HepG2 (cell line): ENCODE measurements around the gene IFI35. TPM values are rescaled to one million over a fixed set of nuclear protein-coding genes. Genes with fewer than 3 reads are reported as not detected.
A peak's percentile ranks its signal among the peaks of the same experiment; 100 is the strongest.

ENCODE experiments used
- AGO1 ChIP-seq: fragments of 200-400 bp; formaldehyde crosslinking; IDR thresholded peaks from 2 replicates; pipeline ENCODE4 v1.6.1; 2017; ENCODE audit warnings: mild to moderate bottlenecking, low read depth, low read length, moderate library complexity; ENCODE audit not compliant: poor library complexity, severe bottlenecking
- DMAP1 ChIP-seq: IDR thresholded peaks from 2 replicates; pipeline ENCODE4 v1.6.1; 2016
- HNF4G ChIP-seq, 2 experiments: sonication (generic) in 1 of 2; formaldehyde crosslinking in 1 of 2; IDR thresholded peaks; 2 replicates each; pipeline versions ENCODE4 v1.4.0 to v1.6.1; 2011 to 2020; ENCODE audit warnings: borderline replicate concordance in 2 of 2, low read depth in 2 of 2, mild to moderate bottlenecking in 2 of 2, low read length in 1 of 2, missing genetic modification reagents in 1 of 2, moderate library complexity in 1 of 2
- KLF9 ChIP-seq: IDR thresholded peaks from 2 replicates; pipeline ENCODE4 v1.6.1; 2016; ENCODE audit warnings: low read depth
- KMT2A ChIP-seq: sonication (generic); formaldehyde crosslinking; IDR thresholded peaks from 2 replicates; pipeline ENCODE4 v1.4.0; 2020; ENCODE audit warnings: missing genetic modification reagents
- MAZ ChIP-seq, 2 experiments: sonication (generic) in 1 of 2; formaldehyde crosslinking in 1 of 2; IDR thresholded peaks; 2 replicates each; pipeline versions ENCODE4 v1.5.0 to v1.6.1; 2012 to 2020; ENCODE audit warnings: low read depth in 2 of 2, mild to moderate bottlenecking in 2 of 2, borderline replicate concordance in 1 of 2, improper control_type of control experiment in 1 of 2, low read length in 1 of 2, missing genetic modification reagents in 1 of 2, moderate library complexity in 1 of 2
- MBNL3 ChIP-seq: fragments of 250-450 bp; sonication (Bioruptor Pico); conservative IDR thresholded peaks from 2 replicates; pipeline ENCODE4 v1.8.0; 2022; ENCODE audit warnings: mild to moderate bottlenecking, inconsistent platforms
- MED8 ChIP-seq: sonication (generic); formaldehyde crosslinking; IDR thresholded peaks from 2 replicates; pipeline ENCODE4 v1.8.1; 2023; ENCODE audit warnings: mild to moderate bottlenecking, missing genetic modification reagents; ENCODE audit not compliant: insufficient replicate concordance
- POLR2G ChIP-seq: fragments of 200-400 bp; formaldehyde crosslinking; IDR thresholded peaks from 2 replicates; pipeline ENCODE4 v1.6.1; 2018; ENCODE audit warnings: mild to moderate bottlenecking, low read depth, low read length, moderate library complexity
- SIN3A ChIP-seq: IDR thresholded peaks from 2 replicates; pipeline ENCODE4 v1.6.1; 2011; ENCODE audit warnings: low read depth, mild to moderate bottlenecking, control low read depth, low read length, borderline replicate concordance
- TAF1 ChIP-seq: sonication (generic); formaldehyde crosslinking; IDR thresholded peaks from 2 replicates; pipeline ENCODE4 v1.4.0; 2020; ENCODE audit warnings: missing genetic modification reagents
- ZC3H13 ChIP-seq: sonication (generic); formaldehyde crosslinking; IDR thresholded peaks from 2 replicates; pipeline ENCODE4 v1.8.1; 2023; ENCODE audit warnings: mild to moderate bottlenecking, missing genetic modification reagents, moderate library complexity
- ZNF251 ChIP-seq: sonication (generic); formaldehyde crosslinking; IDR thresholded peaks from 2 replicates; pipeline ENCODE4 v1.9.0; 2021; ENCODE audit warnings: mild to moderate bottlenecking, missing genetic modification reagents
- ZNF253 ChIP-seq: sonication (generic); formaldehyde crosslinking; IDR thresholded peaks from 2 replicates; pipeline ENCODE4 v1.8.0; 2022; ENCODE audit warnings: mild to moderate bottlenecking, missing genetic modification reagents, borderline replicate concordance
- ZNF354B ChIP-seq: sonication (generic); formaldehyde crosslinking; IDR thresholded peaks from 2 replicates; pipeline ENCODE4 v1.8.0; 2022; ENCODE audit warnings: mild to moderate bottlenecking, missing genetic modification reagents
- ZNF614 ChIP-seq: IDR thresholded peaks from 2 replicates; pipeline ENCODE4 v1.6.1; 2018; ENCODE audit warnings: missing biosample characterization, missing genetic modification reagents, inconsistent platforms, borderline replicate concordance
- ZNF619 ChIP-seq: sonication (generic); formaldehyde crosslinking; IDR thresholded peaks from 2 replicates; pipeline ENCODE4 v1.4.0; 2020; ENCODE audit warnings: mild to moderate bottlenecking, missing genetic modification reagents
- ZSCAN12 ChIP-seq: sonication (generic); formaldehyde crosslinking; IDR thresholded peaks from 2 replicates; pipeline ENCODE4 v1.9.0; 2021; ENCODE audit warnings: mild to moderate bottlenecking, missing genetic modification reagents
- ZSCAN20 ChIP-seq: sonication (generic); formaldehyde crosslinking; IDR thresholded peaks from 2 replicates; pipeline ENCODE4 v1.4.0; 2020; ENCODE audit warnings: missing genetic modification reagents, mild to moderate bottlenecking, borderline replicate concordance
- polyA plus RNA-seq, 8 experiments: library from polyadenylated mRNA; depleted of rRNA in 3 of 8; stranded (reverse) in 7 of 8; unstranded in 1 of 8; fragments of >200 nt; fragmentation: Illumina TruSeq in 4 of 8; extraction: Trizol in 4 of 8; gene quantifications; 2 replicates each; pipeline versions ENCODE4 v1.2.1 to v1.2.3, GENCODE V29; 2011 to 2016; ENCODE audit warnings: low read depth in 4 of 8, missing spikeins in 1 of 8, mixed read lengths in 1 of 8; ENCODE audit not compliant: insufficient read depth in 1 of 8
- total RNA-seq, 5 experiments: library from RNA; depleted of rRNA; stranded (reverse); fragments of >200 nt; fragmentation: Illumina TruSeq; extraction: Trizol; gene quantifications; 2 replicates each; pipeline ENCODE4 v1.2.3, GENCODE V29; 2016; ENCODE audit warnings: low read depth in 1 of 5
- TF ChIP-seq, protein P1 (sequence below): sonication (generic); formaldehyde crosslinking; IDR thresholded peaks from 2 replicates; pipeline ENCODE4 v1.4.0; 2020; ENCODE audit warnings: mild to moderate bottlenecking, missing genetic modification reagents
- TF ChIP-seq, protein P2 (sequence below): sonication (generic); formaldehyde crosslinking; IDR thresholded peaks from 2 replicates; pipeline ENCODE4 v1.5.0; 2020; ENCODE audit warnings: mild to moderate bottlenecking, low read depth, missing genetic modification reagents, borderline replicate concordance
- TF ChIP-seq, protein P3 (sequence below): sonication (generic); formaldehyde crosslinking; IDR thresholded peaks from 2 replicates; pipeline ENCODE4 v1.5.0; 2020; ENCODE audit warnings: missing genetic modification reagents

The IFI35 gene
- total and polyA plus RNA-seq, 2 of the 13 experiments (the other 11 are each of a cell fraction or from before 2014, with no cell fraction given) = 28.9 to 38.1 TPM

DNA sequence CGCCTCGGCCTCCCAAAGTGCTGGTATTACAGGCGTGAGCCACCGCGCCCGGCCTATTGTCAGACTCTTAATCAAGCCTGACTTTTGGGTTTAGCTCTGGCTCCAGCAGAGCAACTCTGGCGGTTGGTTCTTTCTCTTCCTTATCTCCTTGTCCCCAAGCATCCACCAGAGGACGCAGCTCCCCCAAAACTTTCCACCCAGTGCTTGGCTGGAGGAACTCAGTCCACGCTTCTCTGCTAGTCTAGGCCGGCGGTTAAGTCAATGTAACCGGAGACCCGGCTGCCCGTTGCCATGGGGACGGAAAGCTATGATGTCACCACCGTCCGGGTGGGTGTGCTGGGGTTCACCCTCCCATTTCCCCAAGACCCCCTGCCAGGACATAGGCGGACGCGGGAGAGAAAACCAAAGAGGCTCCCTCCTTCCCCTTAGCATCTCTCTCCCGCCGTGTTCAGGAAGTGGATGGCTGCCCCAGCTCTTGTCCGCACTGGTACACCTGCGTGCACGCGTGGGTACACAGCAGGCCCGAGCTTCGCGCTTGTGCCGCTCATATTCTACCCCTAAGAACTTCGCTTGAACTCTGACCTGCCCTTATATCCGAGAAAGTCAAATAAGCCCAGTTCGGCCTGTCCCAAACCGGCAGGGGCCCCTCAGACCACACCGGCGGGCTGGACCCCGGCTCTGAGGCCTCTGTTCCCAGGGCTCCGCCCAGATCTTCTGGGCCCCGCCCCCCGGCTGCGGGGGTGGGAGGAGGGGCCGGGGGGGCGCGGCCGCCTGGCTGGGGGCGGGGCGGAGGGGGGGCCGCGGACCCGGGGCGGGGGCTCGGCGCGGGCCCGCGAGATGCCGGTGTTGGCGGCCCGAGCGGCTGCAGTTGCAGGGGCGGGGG lies 18.1 kb downstream of the IFI35 start, which contains the start of gene RND2 (continued):
- no peak for TF ChIP-seq MAZ (IDR thresholded peaks at IDR 0.05; ENCODE audit: borderline replicate concordance, low read depth, low read length)
- peak; percentile 52; the same call in 1 of the 2 replicates for TF ChIP-seq MAZ (CRISPR knock-in tag; IDR thresholded peaks at IDR 0.05; ENCODE audit: low read depth)
- peak; percentile 65; the same call in 1 of the 2 replicates for TF ChIP-seq DMAP1 (CRISPR knock-in tag)
- no peak for TF ChIP-seq AGO1
- no peak for TF ChIP-seq ZNF253
- TF ChIP-seq, protein P1, sequence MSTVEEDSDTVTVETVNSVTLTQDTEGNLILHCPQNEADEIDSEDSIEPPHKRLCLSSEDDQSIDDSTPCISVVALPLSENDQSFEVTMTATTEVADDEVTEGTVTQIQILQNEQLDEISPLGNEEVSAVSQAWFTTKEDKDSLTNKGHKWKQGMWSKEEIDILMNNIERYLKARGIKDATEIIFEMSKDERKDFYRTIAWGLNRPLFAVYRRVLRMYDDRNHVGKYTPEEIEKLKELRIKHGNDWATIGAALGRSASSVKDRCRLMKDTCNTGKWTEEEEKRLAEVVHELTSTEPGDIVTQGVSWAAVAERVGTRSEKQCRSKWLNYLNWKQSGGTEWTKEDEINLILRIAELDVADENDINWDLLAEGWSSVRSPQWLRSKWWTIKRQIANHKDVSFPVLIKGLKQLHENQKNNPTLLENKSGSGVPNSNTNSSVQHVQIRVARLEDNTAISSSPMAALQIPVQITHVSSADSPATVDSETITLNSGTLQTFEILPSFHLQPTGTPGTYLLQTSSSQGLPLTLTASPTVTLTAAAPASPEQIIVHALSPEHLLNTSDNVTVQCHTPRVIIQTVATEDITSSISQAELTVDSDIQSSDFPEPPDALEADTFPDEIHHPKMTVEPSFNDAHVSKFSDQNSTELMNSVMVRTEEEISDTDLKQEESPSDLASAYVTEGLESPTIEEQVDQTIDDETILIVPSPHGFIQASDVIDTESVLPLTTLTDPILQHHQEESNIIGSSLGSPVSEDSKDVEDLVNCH (CRISPR knock-in tag) = no peak
- no peak for TF ChIP-seq ZSCAN20 (CRISPR knock-in tag)
- no peak for TF ChIP-seq ZNF354B (CRISPR knock-in tag)
- TF ChIP-seq KLF9 (CRISPR knock-in tag) = 0 out of 2 replicates have a peak, but pooled peaks have one; percentile 72
- TF ChIP-seq ZC3H13 (CRISPR knock-in tag) = no peak
- peak; percentile 89; the same call in 1 of the 2 replicates for TF ChIP-seq ZNF619
- TF ChIP-seq POLR2G = no peak
- no peak for TF ChIP-seq TAF1 (CRISPR knock-in tag)
- no peak for TF ChIP-seq MBNL3 (CRISPR knock-in tag)
- TF ChIP-seq ZNF614 (CRISPR knock-in tag) = peak; percentile 30; the same call in 1 of the 2 replicates
- TF ChIP-seq ZNF251 (CRISPR knock-in tag) = no peak
- TF ChIP-seq, protein P2, sequence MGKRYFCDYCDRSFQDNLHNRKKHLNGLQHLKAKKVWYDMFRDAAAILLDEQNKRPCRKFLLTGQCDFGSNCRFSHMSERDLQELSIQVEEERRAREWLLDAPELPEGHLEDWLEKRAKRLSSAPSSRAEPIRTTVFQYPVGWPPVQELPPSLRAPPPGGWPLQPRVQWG (CRISPR knock-in tag) = no peak
- TF ChIP-seq, protein P3, sequence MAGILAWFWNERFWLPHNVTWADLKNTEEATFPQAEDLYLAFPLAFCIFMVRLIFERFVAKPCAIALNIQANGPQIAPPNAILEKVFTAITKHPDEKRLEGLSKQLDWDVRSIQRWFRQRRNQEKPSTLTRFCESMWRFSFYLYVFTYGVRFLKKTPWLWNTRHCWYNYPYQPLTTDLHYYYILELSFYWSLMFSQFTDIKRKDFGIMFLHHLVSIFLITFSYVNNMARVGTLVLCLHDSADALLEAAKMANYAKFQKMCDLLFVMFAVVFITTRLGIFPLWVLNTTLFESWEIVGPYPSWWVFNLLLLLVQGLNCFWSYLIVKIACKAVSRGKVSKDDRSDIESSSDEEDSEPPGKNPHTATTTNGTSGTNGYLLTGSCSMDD (CRISPR knock-in tag) = no peak
- TF ChIP-seq SIN3A = peak; percentile 92; the same call in 1 of the 2 replicates
- TF ChIP-seq HNF4G (IDR thresholded peaks at IDR 0.05; ENCODE audit: borderline replicate concordance, low read depth, low read length) = peak; percentile 37; the same call in 1 of the 2 replicates
- TF ChIP-seq HNF4G (CRISPR knock-in tag; IDR thresholded peaks at IDR 0.05; ENCODE audit: borderline replicate concordance, low read depth) = 0 out of 2 replicates have a peak, but pooled peaks have one; percentile 36
- TF ChIP-seq KMT2A (CRISPR knock-in tag) = peak; percentile 70
- no peak for TF ChIP-seq MED8 (CRISPR knock-in tag)
- TF ChIP-seq ZSCAN12 = peak; percentile 71; the same call in 1 of the 2 replicates
